OCI-M2 (cell line): ENCODE results near the gene SMIM22.

Source experiments
- DNase-seq: peaks from one replicate; lab custom pipeline; 2025; ENCODE audit not compliant: unreplicated experiment; lab: John Stamatoyannopoulos, UW

Gene SMIM22

GRCh38 chr16:4795181-4795827, at the start of gene SMIM22:
TSS of gene SMIM22 (plus strand) at chr16:4795369. CDS start at chr16:4795735, 366 bp downstream.
- DNase-seq = no peak

GRCh38 chr16:4746215-4746614, 49.0 kb upstream of the SMIM22 start:
- no peak for DNase-seq

GRCh38 chr16:4746991-4747574, 48.1 kb upstream of the SMIM22 start:
- no peak for DNase-seq

GRCh38 chr16:4747906-4748681, 47.1 kb upstream of the SMIM22 start:
- no peak for DNase-seq

GRCh38 chr16:4748682-4749411, 46.3 kb upstream of the SMIM22 start:
- no peak for DNase-seq

GRCh38 chr16:4749700-4750257, 45.4 kb upstream of the SMIM22 start:
- no peak for DNase-seq

- no peak for DNase-seq
These were observed 44.3 kb upstream of the SMIM22 start for GRCh38 chr16:4750896-4751295.

- no peak for DNase-seq
These were observed 42.6 kb upstream of the SMIM22 start for GRCh38 chr16:4752351-4753100.

- DNase-seq = no peak
These were observed 41.9 kb upstream of the SMIM22 start for GRCh38 chr16:4753227-4753626.

GRCh38 chr16:4754865-4755264, 40.3 kb upstream of the SMIM22 start:
- DNase-seq = no peak

- no peak for DNase-seq
These were observed 39.5 kb upstream of the SMIM22 start for GRCh38 chr16:4755687-4756086.

GRCh38 chr16:4760221-4760910, 34.8 kb upstream of the SMIM22 start:
- DNase-seq = no peak

GRCh38 chr16:4762205-4762604, 33.0 kb upstream of the SMIM22 start:
- no peak for DNase-seq

- no peak for DNase-seq
These were observed 31.4 kb upstream of the SMIM22 start for GRCh38 chr16:4763791-4764190.

GRCh38 chr16:4765511-4766474, 29.4 kb upstream of the SMIM22 start:
- DNase-seq = no peak

- peak; percentile 86 for DNase-seq
These were observed 28.1 kb upstream of the SMIM22 start, which contains the start of gene ZNF500 for GRCh38 chr16:4766875-4767628. TSS of gene ZNF500 (minus strand) at chr16:4767162. CDS start at chr16:4765978, 1,184 bp downstream.

- DNase-seq = no peak
These were observed 27.2 kb upstream of the SMIM22 start for GRCh38 chr16:4767872-4768548.
